ENCODE measurements around the gene GUK1.

DNA sequence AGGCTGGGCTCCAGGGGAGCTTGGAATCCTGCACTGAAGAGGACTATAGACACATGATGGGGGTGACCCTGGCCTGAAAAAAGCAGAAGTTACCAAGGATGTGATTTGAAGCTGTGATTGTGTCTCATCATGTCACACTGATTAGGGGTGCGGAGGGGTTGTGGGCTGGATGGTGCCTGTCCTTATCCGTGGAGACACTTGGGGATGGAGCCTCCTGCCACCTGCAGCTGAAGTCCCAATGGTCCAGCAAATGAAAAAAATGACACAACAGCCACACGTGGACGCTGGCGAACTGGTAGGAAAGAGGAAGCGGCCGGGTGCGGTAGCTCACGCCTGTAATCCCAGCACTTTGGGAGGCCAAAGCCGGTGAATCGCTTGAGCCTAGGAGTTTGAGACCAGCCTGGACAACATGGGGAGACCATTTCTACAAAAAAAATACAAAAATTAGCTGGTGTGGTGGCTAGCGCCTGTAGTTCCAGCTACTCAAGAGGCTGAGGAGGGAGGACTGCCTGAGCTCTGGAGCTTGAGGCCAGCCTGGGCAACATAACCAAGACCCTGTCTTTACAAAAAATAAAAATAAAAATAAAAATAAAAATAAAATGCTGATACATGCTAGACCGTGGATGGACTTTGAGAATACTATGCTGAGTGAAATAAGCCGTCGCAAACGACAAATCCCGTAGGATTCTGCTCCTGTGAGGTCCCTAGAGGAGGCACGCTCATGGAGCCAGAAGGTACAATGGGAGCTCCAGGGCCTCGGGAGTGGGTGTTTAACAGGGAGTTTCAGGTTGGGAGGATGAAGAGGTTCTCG lies 24.7 kb downstream of the GUK1 start:
- TF ChIP-seq CTCF (conservative IDR thresholded peaks at IDR 0.05; ENCODE audit: low read length) (no peak), EZH2phosphoT487 (IDR thresholded peaks at IDR 0.05; ENCODE audit: borderline replicate concordance, low read depth, low read length) (no peak)
